Measurements from ENCODE around the gene MARS1.

GRCh38 chr12:57558864-57559263 is 71.0 kb downstream of the MARS1 start:
- TF ChIP-seq POLR2A (IDR thresholded peaks at IDR 0.05) (no peak), CTCF (IDR thresholded peaks at IDR 0.05) (no peak)

Data from vagina (tissue), 2 donors.